Bronchial epithelial cell (primary cell): ENCODE measurements around the gene WRAP53. TPM values are rescaled to one million over a fixed set of nuclear protein-coding genes. Genes with fewer than 3 reads are reported as not detected.

Source experiments
- DNase-seq: peaks from one replicate; pipeline ENCODE4 v3.0.0-alpha.2; 2010; ENCODE audit warnings: low read depth
- FAIRE-seq: peaks from 2 replicates; lab custom pipeline; 2011; peaks lifted over from hg19 to GRCh38; lab: Jason Lieb, UNC
- H3K27me3 ChIP-seq: 2 replicates; pipeline ENCODE4 v1.5.1; 2011; ENCODE audit warnings: low read length; ENCODE audit not compliant: control insufficient read depth, insufficient read depth
- H3K36me3 ChIP-seq: 2 replicates; pipeline ENCODE4 v1.5.1; 2011; ENCODE audit warnings: low read length; ENCODE audit not compliant: control insufficient read depth, insufficient read depth
- H3K4me3 ChIP-seq: 2 replicates; pipeline ENCODE4 v1.5.1; 2011; ENCODE audit warnings: mild to moderate bottlenecking, low read depth, low read length, control low read depth
- total RNA-seq: library from RNA; depleted of rRNA; stranded (reverse); fragments of >200 nt; gene quantifications from 2 replicates; pipeline ENCODE4 v1.2.1, GENCODE V29; 2014
- TF ChIP-seq, protein P1 (sequence below): IDR thresholded peaks from 2 replicates; pipeline ENCODE4 v1.5.1; 2011; ENCODE audit warnings: mild to moderate bottlenecking, moderate library complexity, low read length, control low read depth, inconsistent platforms; ENCODE audit not compliant: insufficient read depth, severe bottlenecking

Gene WRAP53
- total RNA-seq, 1 donor from 2014 or later: 4.2 TPM

DNA sequence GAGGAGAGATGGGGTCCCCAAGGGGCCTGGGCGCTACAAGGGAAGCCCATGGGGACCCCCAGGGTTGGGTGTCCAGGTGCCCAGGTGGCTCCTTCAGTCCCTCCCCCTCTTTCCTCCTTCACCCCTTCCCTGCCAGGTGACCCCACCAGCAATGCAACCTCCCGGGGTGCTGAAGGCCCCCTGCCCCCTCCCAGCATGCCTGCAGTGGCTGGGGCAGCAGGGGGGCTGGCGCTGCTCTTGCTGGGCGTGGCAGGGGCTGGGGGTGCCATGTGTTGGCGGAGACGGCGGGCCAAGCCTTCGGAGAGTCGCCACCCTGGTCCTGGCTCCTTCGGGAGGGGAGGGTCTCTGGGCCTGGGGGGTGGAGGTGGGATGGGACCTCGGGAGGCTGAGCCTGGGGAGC is 20.8 kb downstream of the WRAP53 start:
- H3K4me3 ChIP-seq: no peak overlapping the region
- TF ChIP-seq, protein P1, sequence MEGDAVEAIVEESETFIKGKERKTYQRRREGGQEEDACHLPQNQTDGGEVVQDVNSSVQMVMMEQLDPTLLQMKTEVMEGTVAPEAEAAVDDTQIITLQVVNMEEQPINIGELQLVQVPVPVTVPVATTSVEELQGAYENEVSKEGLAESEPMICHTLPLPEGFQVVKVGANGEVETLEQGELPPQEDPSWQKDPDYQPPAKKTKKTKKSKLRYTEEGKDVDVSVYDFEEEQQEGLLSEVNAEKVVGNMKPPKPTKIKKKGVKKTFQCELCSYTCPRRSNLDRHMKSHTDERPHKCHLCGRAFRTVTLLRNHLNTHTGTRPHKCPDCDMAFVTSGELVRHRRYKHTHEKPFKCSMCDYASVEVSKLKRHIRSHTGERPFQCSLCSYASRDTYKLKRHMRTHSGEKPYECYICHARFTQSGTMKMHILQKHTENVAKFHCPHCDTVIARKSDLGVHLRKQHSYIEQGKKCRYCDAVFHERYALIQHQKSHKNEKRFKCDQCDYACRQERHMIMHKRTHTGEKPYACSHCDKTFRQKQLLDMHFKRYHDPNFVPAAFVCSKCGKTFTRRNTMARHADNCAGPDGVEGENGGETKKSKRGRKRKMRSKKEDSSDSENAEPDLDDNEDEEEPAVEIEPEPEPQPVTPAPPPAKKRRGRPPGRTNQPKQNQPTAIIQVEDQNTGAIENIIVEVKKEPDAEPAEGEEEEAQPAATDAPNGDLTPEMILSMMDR: no peak
- FAIRE-seq (no peak), DNase-seq (no peak)
- no peaks in the 10 kb centered on the region for H3K36me3 ChIP-seq
- H3K27me3 ChIP-seq: peaks cover 16% of the 10 kb centered on the region

DNA sequence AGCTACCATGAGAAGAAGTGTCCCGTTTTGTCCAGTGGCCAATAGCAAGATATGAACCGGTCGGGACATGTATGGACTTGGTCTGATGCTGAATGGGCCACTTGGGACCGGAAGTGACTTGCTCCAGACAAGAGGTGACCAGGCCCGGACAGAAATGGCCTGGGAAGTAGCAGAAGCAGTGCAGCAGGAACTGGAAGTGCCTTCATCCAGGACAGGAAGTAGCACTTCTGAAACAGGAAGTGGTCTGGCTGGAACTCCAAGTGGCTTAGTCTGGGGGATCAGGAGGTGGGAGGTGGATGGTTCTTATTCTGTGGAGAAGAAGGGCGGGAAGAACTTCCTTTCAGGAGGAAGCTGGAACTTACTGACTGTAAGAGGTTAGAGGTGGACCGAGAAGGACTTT is 22.0 kb downstream of the WRAP53 start:
- no peak for FAIRE-seq
- H3K36me3 ChIP-seq: no peaks in the 10 kb centered on the region

DNA sequence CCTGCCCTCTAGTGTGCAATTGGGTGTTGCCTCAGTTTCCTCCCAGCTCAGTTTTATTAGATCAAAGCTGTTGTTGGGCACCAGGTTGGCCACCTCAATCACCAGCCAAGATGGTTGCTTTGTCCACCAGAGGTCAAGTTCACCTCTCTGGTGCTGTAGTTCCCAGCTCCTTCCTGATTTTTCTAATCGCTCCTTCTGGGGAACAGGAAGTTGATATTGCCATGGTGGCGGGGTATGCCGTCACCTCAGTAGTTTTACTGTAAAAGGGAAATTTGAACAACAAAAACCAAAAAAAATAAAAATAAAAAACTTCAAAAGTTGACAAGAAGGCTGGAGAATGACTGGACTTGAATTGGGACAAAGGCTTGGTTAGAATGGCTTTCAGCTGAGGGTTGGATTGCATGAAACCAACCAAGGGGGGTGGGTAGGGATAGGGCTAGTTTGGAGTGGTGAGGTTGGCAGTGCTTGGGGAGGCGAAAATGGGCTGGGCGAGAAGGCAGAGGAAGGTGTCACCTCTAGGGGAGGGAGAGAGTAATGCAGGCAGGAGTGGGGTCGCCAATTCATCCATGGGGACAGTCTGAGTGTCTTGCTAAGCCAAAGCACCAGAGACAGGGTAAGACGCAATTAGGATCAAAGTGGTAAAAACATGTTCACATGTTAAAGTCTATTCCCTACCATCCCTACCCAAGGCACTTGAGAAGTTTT is 22.9 kb downstream of the WRAP53 start:
- no peak for DNase-seq
- FAIRE-seq: peak; percentile 60
- TF ChIP-seq, protein P1: peak; percentile 16
- no peaks in the 10 kb centered on the region for H3K36me3 ChIP-seq
- peaks cover 4% of the 10 kb centered on the region for H3K27me3 ChIP-seq
- no peak overlapping the region for H3K4me3 ChIP-seq

More for the DNA sequence above, 22.0 kb downstream of the WRAP53 start:
- Histone ChIP-seq H3K27me3 (peaks cover 13% of the 10 kb centered on the region), H3K4me3 (no peak overlapping the region)
- TF ChIP-seq, protein P1: no peak
- DNase-seq: no peak

DNA sequence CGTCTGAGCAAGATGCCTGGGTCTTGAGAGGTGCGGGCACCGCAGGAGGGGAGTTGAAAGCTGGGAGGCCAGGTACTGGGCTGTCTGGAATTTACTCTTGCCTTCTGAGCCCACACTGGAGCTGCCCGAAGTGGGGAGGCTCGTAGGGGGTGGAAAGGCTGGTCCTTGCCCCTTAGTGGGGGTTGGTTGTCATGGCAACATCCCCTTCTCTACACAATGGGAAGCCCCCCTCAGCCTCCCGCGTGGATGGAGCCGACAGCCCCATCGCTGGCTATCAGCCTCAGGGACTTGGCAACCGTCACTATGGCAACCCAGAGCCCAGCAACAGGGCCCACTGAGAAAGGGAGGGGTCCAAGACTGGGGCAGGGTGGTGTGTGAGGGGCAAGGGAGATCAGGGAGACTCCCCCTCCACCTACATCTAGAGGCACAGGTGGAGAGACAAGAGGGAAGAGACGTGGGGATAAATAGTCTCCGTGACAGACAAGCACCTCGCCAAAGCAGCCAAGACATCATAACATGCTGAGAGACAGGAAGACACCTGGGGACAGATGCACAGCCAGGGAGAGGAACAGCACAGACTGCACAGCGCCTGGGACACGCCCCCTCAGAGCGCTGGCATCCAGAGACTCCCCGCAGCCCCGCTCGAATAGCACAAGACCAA is 24.0 kb downstream of the WRAP53 start:
- DNase-seq (no peak), FAIRE-seq (no peak)
- TF ChIP-seq, protein P1: no peak
- H3K27me3 ChIP-seq: no peaks in the 10 kb centered on the region
- H3K36me3 ChIP-seq: no peaks in the 10 kb centered on the region
- H3K4me3 ChIP-seq: no peak overlapping the region

DNA sequence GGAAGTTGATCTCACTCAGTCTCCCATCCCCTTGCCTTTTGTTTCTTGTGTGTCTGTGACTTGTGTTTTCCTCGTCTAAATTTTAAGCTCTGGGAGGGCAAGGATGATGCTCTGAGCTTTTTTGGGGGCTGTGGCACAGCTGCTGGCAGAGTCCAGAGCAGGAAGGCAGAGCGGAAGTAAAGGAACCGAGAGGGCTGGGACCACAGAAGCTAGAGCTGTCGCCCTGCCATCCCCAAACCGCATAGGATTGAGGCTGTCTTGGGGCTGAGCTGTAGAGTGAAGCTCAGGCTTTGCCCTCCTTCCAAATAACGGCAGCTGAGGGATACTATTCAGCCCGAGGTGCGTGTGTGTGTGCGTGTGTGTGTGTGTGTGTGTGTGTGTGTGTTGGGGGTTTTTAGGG is 25.5 kb downstream of the WRAP53 start:
- Histone ChIP-seq H3K27me3 (no peaks in the 10 kb centered on the region), H3K36me3 (no peaks in the 10 kb centered on the region), H3K4me3 (no peak overlapping the region)
- no peak for FAIRE-seq
- no peak for DNase-seq
- TF ChIP-seq, protein P1: no peak
